Stimulated activated CD8-positive, alpha-beta memory T cell treated with anti-CD3 and anti-CD28 coated beads, Interleukin-12 subunit alpha, Interleukin-12 subunit beta, amount 100 ng/mL, for 24 hours (primary cell): ENCODE measurements around the gene ZNF681.
"Not testable (repeated sequence)": the region's sequence is repeated elsewhere in the genome, so short reads cannot be mapped to it uniquely, and the experiment has no call there.

Source experiments
- DNase-seq: peaks from one replicate; pipeline ENCODE4 v3.0.0-alpha.2; 2020; ENCODE audit errors: extremely low read depth

The ZNF681 gene

GRCh38 chr19:23692937-23693336 is 65.8 kb downstream of the ZNF681 start:
- DNase-seq, result not testable (repeated sequence)
